H1 (cell line): ENCODE results near the gene PGBD4. TPM values are rescaled to one million over a fixed set of nuclear protein-coding genes. Genes with fewer than 3 reads are reported as not detected.

ENCODE experiments used
- BACH1 ChIP-seq: IDR thresholded peaks from 2 replicates; pipeline ENCODE4 v1.6.1; 2012; ENCODE audit warnings: low read length, improper control_type of control experiment
- CHD7 ChIP-seq: fragments of 300-600 bp; sonication (generic); IDR thresholded peaks from 2 replicates; pipeline ENCODE4 v1.7.1; 2012; ENCODE audit warnings: low read length, moderate library complexity, mild to moderate bottlenecking, inconsistent platforms; ENCODE audit not compliant: insufficient replicate concordance
- CREB1 ChIP-seq: IDR thresholded peaks from 2 replicates; pipeline ENCODE4 v1.6.1; 2012; ENCODE audit warnings: inconsistent platforms
- GTF2F1 ChIP-seq: IDR thresholded peaks from 2 replicates; pipeline ENCODE4 v1.6.1; 2012; ENCODE audit warnings: low read depth, low read length, improper control_type of control experiment, borderline replicate concordance
- POLR2AphosphoS5 ChIP-seq: IDR thresholded peaks from 2 replicates; pipeline ENCODE4 v1.6.1; 2011; ENCODE audit warnings: low read depth, low read length
- polyA plus RNA-seq, 7 experiments: library from polyadenylated mRNA; depleted of rRNA in 3 of 7; stranded (reverse) in 5 of 7; unstranded in 2 of 7; fragments of >200 nt in 5 of 7; fragments of 200-250 nt in 2 of 7; gene quantifications; 1 replicate in 5 of 7; 2 replicates in 1 of 7; 4 replicates in 1 of 7; pipeline versions ENCODE4 v1.2.1 to v1.2.3, GENCODE V29; 2011 to 2013; ENCODE audit warnings: missing spikeins in 2 of 7, mixed read lengths in 2 of 7
- total RNA-seq: library from RNA; stranded (reverse); fragmentation: NEBNext Ultra II Directional; extraction: Animal tissue kit (Norgen Biotek cat#: 25700); gene quantifications from 2 replicates; pipeline ENCODE4 v1.2.1, GENCODE V29; 2021

The PGBD4 gene
- total and polyA plus RNA-seq, 2 of the 8 experiments (the other 6 are each of a cell fraction or from before 2014, with no cell fraction given), result 0.68 to 0.76 TPM

GRCh38 chr15:34078900-34079299 lies 23.0 kb upstream of the PGBD4 start (continued):
- TF ChIP-seq CHD7 (no peak), BACH1 (no peak), GTF2F1 (no peak), POLR2AphosphoS5 (no peak), CREB1 (no peak)
